Stimulated activated CD4-positive, alpha-beta T cell treated with anti-CD3 and anti-CD28 coated beads, Interleukin-12 subunit alpha, Interleukin-12 subunit beta, amount 100 ng/mL, for 24 hours (primary cell): Measurements from ENCODE around the gene GRAMD1B.

Experiments
- DNase-seq, 2 experiments: peaks; one replicate each; pipeline ENCODE4 v3.0.0-alpha.2; 2020; ENCODE audit warnings: low read depth in 2 of 2

Gene GRAMD1B

GRCh38 chr11:123535401-123535800 lies 105.3 kb downstream of the GRAMD1B start:
- DNase-seq: no peak

GRCh38 chr11:123536690-123537437 lies 106.8 kb downstream of the GRAMD1B start:
- DNase-seq: no peak

- DNase-seq: no peak
These were observed 107.7 kb downstream of the GRAMD1B start for GRCh38 chr11:123537726-123538125.

- DNase-seq: no peak
These were observed 113.7 kb downstream of the GRAMD1B start for GRCh38 chr11:123543797-123544196.

- DNase-seq: no peak
These were observed 114.7 kb downstream of the GRAMD1B start for GRCh38 chr11:123544631-123545375.

GRCh38 chr11:123545726-123546270 lies 115.7 kb downstream of the GRAMD1B start:
- DNase-seq: no peak

- DNase-seq: no peak
These were observed 116.4 kb downstream of the GRAMD1B start for GRCh38 chr11:123546515-123546914.

- no peak for DNase-seq
These were observed 117.1 kb downstream of the GRAMD1B start for GRCh38 chr11:123547180-123547579.

- DNase-seq: no peak
These were observed 118.7 kb downstream of the GRAMD1B start for GRCh38 chr11:123548774-123549173.

- DNase-seq: no peak
These were observed 120.2 kb downstream of the GRAMD1B start for GRCh38 chr11:123549926-123550917.

GRCh38 chr11:123551079-123551478 lies 121.0 kb downstream of the GRAMD1B start:
- no peak for DNase-seq

- DNase-seq: no peak
These were observed 126.6 kb downstream of the GRAMD1B start for GRCh38 chr11:123556633-123557032.

- DNase-seq: no peak
These were observed 128.7 kb downstream of the GRAMD1B start for GRCh38 chr11:123558536-123559315.

- DNase-seq: no peak
These were observed 129.5 kb downstream of the GRAMD1B start for GRCh38 chr11:123559523-123559955.

- DNase-seq: no peak
These were observed 129.9 kb downstream of the GRAMD1B start for GRCh38 chr11:123560006-123560405.

- DNase-seq: no peak
These were observed 131.3 kb downstream of the GRAMD1B start for GRCh38 chr11:123561431-123561800.

GRCh38 chr11:123562158-123562557 lies 132.1 kb downstream of the GRAMD1B start:
- no peak for DNase-seq

- no peak for DNase-seq
These were observed 132.8 kb downstream of the GRAMD1B start for GRCh38 chr11:123562829-123563228.

GRCh38 chr11:123564221-123564620 lies 134.2 kb downstream of the GRAMD1B start:
- no peak for DNase-seq

GRCh38 chr11:123566852-123567251 lies 136.8 kb downstream of the GRAMD1B start:
- no peak for DNase-seq

GRCh38 chr11:123567466-123567865 lies 137.4 kb downstream of the GRAMD1B start:
- DNase-seq: no peak
